Measurements from ENCODE around the gene COQ4. TPM values are rescaled to one million over a fixed set of nuclear protein-coding genes. Genes with fewer than 3 reads are reported as not detected.

COQ4 gene
- total RNA-seq, 1 donor from 2014 or later = 35.5 TPM

DNA sequence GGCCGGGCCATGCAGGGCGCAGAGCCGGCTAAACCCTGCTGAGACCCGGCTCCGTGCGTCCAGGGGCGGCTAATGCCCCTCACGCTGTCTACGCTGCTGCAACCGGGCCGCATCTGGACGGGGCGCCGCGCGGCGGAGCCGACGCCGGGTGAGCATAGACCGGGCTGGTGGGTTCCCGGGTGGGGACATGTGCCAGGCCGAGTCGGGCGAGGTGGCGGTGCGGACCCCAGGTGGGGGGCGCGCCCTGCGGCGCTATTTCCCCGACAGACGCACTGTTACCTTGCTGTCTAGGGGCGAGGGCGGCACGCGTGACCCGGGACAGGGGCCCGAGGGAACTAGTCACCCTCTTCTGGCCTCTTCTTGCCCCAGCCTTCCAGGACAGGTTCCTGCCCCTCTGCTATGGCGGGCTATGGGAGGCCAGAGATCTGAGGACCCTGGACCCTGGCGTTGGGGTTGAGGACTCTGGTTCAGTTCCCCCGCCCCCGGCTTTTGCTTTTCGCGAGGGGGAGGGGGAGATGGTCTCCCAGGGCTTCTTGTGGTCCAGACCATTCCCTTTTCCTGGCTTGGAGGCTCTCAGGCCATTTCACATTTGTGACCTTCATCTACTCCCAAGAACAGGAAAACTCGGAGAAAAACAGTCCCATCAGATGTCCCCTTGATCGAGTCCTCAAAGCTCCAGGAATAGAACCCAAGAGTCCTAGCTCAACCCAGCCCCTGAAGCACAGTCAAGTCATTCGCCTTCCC is 18.2 kb downstream of the COQ4 start:
- no peak for DNase-seq (ENCODE audit: low read depth)

DNA sequence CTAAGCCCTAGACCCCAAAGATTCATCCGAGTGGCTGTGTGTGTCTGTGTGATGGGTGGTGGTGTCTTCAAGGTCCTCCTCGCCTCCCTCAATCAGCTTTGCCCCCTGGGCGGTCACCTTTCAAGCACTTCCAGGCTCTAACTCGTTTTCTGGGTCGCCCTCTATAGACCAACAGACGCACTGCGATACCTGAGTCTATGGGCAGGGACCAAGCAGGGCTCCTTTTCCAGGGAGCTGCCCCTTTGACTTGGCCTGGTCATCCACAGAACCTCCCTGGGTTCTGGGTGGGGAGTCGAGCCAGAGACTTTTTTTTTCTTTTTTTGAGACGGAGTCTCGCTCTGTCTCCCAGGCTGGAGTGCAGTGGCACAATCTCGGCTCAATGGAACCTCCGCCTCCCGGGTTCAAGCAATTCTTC is 18.8 kb downstream of the COQ4 start:
- peak; percentile 71 for DNase-seq (ENCODE audit: low read depth)

DNA sequence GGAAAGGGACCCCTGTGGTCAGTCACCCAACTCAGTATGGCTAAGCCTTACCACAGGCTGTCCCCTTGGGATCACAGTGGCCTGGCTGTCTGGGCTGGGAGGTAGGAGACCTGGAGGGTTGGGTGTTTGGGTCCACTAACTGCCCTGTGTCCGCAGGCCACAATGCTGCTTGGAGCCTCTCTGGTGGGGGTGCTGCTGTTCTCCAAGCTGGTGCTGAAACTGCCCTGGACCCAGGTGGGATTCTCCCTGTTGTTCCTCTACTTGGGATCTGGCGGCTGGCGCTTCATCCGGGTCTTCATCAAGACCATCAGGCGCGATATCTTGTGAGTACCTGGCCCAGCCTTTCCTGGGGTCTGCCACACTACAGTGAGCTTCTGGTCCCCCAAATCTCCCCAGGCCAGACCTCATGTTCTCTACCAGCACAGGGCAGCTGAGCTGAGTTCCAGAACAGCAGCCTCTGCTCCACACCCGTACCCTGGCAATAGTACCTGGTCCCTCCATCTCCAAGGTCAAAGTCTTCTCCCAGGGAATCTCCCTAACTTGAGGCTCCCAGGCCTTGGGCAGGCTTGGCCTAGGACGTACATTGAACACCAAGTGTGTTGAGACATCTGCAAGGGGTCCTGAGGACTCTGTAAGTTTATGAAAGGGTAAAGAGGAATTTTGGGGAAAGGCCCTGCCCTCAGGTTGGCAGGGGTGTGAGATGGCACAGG is 20.5 kb downstream of the COQ4 start:
- DNase-seq (ENCODE audit: low read depth) = no peak

- no peak for DNase-seq (ENCODE audit: low read depth)
These were observed 21.2 kb downstream of the COQ4 start for GRCh38 chr9:128343855-128344254.

DNA sequence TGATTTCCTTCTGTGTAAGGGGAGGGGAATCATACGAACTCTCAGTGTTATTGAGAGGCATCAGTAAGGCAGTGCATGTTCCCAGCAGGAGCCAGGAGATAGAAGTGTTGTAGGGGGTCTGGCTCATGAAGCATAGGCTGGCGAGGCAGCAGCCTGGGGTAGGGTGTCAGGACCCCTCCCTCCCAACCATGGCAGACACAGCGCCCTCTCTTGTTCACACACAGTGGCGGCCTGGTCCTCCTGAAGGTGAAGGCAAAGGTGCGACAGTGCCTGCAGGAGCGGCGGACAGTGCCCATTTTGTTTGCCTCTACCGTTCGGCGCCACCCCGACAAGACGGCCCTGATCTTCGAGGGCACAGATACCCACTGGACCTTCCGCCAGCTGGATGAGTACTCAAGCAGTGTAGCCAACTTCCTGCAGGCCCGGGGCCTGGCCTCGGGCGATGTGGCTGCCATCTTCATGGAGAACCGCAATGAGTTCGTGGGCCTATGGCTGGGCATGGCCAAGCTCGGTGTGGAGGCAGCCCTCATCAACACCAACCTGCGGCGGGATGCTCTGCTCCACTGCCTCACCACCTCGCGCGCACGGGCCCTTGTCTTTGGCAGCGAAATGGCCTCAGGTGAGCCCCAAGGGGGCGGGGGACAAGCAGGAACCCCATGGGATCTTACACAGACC is 22.4 kb downstream of the COQ4 start:
- no peak for DNase-seq (ENCODE audit: low read depth)

DNA sequence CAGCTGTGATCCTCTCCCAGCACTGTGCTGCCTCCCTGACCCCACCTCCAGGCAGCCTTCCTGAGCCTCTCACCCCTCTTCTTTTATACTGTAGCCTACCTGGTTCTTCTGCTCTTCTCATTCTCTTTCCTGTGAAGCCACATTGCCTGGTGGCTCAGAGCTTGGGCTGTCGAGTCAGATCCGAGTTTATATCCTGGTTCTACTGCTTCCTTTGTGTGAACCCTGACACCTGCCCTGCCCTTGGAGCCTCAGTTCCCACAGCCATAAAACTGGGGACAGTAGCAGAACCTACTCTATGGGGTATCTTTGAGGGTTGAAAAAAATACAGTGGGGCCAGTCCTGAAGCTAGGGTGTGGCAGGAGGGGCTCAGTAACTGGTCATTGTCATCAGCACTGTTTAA is 26.5 kb downstream of the COQ4 start:
- no peak for DNase-seq (ENCODE audit: low read depth)

DNA sequence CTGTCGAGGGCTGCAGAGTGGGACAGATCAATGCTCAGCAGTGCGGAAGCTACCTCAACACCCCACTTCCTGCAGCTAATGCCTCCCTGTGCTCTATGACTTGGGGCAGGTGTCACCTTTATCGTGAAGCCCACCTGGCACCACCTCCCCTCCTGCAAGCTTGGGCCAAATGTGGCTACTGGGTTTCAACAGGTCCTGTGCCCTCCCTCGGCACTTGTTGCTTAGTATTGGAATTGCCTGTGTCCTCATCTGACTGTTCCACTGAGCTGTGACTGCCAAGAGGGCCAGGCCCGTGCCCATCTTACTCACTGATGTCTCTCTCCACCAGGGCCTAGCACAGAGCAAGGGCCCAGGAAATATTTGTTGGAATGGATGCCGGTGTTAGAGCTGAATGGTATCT is 27.1 kb downstream of the COQ4 start:
- DNase-seq (ENCODE audit: low read depth) = no peak

DNA sequence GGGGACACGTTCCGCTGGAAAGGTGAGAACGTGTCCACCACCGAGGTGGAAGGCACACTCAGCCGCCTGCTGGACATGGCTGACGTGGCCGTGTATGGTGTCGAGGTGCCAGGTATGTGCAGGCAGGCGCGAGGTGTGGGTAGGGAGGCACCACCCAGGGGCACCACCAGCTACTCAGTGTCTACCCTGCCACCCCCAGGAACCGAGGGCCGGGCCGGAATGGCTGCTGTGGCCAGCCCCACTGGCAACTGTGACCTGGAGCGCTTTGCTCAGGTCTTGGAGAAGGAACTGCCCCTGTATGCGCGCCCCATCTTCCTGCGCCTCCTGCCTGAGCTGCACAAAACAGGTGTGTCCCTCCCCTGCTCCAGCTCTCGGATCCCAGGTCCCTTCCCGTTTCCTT is 32.8 kb downstream of the COQ4 start:
- no peak for DNase-seq (ENCODE audit: low read depth)

DNA sequence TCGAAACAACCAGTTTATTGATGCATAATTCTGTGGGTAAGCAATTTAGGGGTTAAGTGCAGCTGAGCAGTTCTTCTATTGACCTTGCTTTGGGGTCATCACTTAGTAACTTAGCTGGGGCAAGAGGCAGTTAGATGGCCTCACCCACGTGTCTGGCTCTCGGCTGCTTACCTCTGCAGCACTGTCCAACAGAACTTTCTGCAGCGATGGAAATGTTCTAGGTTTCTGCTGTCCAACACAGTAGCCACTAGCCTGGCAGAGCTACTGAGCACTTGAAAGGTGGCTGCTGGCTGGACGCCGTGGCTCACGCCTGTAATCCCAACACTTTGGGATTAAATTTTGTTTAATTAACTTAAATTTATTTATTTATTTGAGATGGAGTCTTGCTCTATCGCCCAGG is 35.5 kb downstream of the COQ4 start:
- DNase-seq (ENCODE audit: low read depth) = no peak

- DNase-seq (ENCODE audit: low read depth) = no peak
These were observed 36.2 kb downstream of the COQ4 start for GRCh38 chr9:128358861-128359260.

DNA sequence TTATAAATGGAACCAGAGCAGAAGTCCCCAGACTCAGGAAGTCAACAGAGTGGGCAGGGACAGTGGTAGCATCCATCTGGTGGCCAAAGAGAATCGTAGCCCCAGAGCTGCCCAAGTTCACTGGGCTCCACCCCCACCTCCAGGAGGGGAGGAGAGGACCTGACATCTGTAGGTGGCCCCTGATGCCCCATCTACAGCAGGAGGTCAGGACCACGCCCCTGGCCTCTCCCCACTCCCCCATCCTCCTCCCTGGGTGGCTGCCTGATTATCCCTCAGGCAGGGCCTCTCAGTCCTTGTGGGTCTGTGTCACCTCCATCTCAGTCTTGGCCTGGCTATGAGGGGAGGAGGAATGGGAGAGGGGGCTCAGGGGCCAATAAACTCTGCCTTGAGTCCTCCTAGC is 38.2 kb downstream of the COQ4 start:
- no peak for DNase-seq (ENCODE audit: low read depth)

GRCh38 chr9:128361296-128361985 is 38.8 kb downstream of the COQ4 start:
- DNase-seq (ENCODE audit: low read depth) = no peak

- peak; percentile 67 for DNase-seq (ENCODE audit: low read depth)
These were observed 39.5 kb downstream of the COQ4 start for GRCh38 chr9:128361986-128362646.

DNA sequence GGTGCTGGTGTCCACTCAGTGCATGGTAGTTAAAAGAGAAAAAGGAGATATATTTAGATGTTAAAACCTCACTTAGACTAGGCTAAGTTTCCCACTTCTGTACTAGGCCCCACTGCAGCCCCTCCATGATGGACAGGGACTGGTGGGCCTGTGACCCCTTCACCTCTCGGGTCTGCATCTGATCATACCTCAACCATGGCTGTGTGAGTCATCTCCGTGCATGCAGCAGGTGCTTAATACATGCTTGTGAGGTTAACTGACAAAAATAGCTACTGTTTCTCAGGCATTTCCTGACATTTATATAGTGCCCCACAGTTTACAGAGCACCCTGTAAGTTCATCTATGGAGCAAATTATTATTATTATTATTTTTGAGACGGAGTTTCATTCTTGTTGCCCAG is 40.1 kb downstream of the COQ4 start:
- DNase-seq (ENCODE audit: low read depth) = no peak

GRCh38 chr9:128365525-128365924 is 42.9 kb downstream of the COQ4 start:
- DNase-seq (ENCODE audit: low read depth) = no peak

- DNase-seq (ENCODE audit: low read depth) = no peak
These were observed 46.5 kb downstream of the COQ4 start for GRCh38 chr9:128369024-128369706.

DNA sequence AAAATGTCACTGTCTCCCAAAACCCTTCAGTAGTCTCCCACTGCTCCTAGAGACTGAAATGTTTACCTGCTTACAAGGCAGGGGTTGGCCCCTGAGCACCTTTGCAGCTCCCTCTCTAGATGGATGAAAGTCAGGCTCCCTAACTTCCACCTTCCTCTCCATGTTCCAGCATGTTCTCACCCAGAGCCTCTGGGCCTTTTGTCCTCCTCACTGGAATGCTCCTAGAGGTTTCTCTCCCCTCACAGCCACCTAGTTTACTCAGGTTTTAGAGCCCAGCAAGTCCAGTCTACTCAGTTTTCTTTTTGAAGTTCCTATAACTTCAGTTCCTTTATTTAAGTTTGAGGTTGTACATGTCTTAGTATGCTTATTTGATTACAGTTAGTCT is 47.7 kb downstream of the COQ4 start:
- no peak for DNase-seq (ENCODE audit: low read depth)

DNA sequence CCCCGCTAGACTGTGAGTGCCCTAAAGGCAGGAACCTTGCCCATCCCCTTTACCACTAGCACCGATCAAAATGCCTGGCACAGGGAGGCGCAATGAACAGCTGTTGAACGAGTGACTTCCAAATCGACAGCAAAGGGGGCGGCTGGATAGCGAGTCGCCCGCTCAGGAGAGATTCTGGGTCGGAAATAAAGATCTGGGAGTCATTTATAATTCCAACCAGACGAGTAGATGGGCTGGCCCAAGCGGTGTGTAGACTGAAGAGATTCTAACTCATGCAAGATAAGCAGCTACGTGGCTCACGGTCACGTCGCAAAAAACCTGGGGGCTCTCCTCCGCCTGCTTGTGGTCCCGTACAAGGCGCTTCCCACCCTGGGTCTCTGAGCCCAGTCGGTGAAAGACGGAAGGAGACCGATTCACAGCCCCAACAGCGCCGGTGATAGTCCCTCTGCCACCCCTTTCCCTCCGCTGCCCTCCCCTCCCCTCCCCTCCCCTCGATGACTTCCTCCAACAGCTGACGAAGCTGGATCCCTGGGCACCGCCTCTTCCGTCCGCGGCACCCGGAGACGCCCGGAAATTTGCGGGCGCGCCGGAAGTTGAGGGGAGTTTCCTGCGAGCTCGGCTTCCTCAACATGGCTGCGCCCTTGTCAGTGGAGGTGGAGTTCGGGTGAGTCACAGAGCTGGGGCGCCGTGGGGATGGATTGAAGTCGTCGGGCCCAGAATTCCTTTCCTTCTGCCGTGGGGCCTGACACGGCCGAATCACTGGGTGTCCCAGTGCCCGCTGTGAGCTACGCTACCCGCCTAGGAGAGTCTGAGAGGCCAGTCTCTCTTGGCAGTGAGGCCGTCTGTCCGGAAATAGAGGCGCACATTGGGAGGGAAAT is 48.4 kb downstream of the COQ4 start, which contains the start of gene URM1:
TSS of gene URM1 (plus strand) at position 623 of the 878 bp plus-strand sequence. CDS start at position 630, 7 bp downstream.
- peak; percentile 92 for DNase-seq (ENCODE audit: low read depth)

DNA sequence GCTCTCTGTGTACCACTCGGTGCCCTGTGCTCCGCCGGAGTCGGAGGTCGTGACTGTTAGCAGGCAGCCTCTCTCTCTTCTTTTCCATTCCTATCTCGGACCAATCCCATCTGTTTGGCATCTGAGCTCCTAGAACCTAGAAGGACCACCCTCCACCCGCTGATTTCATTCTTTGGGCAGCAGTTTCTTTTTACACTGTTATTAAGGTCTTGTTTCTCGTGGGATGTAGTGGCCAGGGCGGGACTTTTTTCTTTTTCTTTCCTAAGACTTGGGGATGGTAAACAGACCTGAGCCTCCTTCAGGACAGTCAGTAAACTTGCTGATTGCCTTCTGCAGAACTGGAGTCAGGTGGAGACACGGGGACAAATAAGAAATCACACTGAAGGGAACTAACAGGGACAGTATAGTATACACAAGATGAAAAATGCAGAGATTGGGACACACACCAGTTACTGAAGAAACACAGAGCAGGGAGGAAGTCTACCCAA is 49.0 kb downstream of the COQ4 start:
- DNase-seq (ENCODE audit: low read depth) = no peak

DNA sequence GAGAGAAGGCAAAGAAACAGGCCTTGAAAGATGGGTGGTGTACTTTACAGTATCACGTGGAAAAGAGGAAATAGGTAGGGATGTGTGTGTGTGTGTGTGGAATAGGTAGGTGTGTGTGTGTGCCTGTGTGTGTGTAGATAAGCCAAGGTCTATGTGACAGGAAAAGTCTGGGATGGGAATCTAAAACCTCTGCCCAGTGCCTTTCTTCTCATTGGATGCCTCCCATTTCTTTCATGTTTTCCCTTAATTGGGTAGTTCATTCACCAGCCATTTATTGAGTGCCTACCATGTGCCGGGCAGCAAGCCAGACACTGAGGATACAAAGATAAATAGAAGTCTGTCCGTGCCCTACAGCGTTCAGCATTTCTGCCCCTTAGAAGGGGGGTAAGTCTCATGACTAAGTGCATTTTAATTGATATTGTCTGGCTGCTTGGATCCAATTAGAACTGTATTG is 49.6 kb downstream of the COQ4 start:
- DNase-seq (ENCODE audit: low read depth) = peak; percentile 32

Data from renal cortical epithelial cell (primary cell).